ENCODE measurements around the gene SMYD2.
"Not testable (repeated sequence)": the region's sequence is repeated elsewhere in the genome, so short reads cannot be mapped to it uniquely, and the experiment has no call there.

The SMYD2 gene

DNA sequence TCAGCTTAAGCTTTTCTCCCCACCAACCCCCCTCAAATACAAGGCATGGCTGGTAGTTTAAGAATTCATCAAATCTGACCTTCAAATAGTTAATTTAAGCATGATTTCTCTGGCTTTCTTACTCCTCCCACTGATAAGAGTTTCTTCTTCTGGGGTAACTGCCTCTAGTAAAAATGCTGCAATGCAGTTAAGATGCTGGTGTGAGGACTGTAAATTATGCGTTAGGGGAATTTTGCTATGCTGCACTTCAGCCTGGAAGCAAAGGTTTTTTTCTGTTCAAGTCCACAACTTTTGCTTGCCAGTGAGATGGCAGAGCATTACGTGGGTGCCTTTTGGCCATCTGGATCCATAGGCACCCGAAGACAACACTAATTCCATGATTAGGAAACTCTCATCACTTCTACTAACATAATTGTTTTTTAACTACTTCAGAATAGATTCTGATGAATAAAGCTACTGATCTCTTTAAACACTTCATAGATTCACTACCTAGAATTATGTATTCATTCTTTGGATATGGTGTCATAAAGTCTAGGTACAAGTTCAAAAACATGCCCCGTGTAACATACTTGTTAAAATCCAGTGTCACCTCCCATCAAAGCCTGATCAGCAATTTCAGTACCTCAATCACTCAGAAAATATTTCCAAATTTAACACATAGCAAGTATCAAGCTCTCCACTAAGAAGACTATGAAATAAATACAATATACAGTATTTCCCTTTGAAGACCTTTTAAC is 8.8 kb upstream of the SMYD2 start:
- DNase-seq, result no peak

DNA sequence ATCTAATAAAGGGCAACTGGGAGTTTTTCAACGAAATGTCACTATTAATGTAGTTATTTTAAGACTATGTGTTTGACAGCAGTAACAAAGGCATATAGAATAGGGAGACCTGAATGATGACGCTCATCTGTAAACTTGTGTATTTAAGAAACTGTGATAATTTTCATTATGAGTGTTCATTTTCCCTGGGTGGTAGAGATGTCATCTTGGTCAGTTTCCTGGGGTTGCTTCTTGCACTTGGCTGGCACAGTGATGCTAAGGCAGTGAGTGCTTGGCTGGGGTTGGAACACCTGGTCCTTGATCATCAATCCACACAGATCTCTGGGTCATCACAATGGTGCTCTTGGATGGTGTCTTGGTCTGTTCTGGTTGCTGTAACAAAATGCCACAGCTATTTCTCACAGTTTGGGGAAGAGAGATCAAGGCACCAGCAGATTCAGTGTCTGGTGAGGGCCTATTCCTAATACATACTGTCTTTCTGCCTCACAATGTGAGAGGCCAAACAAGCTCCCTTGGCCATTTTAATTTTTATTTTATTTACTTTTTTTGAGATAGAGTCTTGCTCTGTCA is 7.9 kb upstream of the SMYD2 start:
- DNase-seq, result no peak

GRCh38 chr1:214275700-214276099 is 5.3 kb upstream of the SMYD2 start:
- DNase-seq, result not testable (repeated sequence)

DNA sequence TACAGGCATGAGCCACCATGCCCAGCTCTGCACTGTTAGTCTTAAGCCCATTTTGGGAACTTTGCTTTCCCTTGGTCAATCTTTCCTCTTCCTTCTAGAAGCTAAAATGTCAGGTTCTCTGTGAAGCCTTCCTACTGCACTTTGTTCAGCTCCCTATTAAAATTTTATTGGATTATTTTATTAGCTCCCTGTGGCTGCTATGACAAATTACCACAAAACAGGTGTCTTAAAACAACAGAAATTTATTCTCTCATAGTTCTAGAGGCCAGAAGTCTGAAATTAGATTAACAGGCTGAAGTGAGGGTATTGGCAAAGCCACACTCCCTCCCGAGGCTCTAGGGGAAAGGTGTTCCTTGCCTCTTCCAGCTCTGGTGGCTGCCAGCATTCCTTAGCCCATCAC is 4.2 kb upstream of the SMYD2 start:
- no peak for DNase-seq

DNA sequence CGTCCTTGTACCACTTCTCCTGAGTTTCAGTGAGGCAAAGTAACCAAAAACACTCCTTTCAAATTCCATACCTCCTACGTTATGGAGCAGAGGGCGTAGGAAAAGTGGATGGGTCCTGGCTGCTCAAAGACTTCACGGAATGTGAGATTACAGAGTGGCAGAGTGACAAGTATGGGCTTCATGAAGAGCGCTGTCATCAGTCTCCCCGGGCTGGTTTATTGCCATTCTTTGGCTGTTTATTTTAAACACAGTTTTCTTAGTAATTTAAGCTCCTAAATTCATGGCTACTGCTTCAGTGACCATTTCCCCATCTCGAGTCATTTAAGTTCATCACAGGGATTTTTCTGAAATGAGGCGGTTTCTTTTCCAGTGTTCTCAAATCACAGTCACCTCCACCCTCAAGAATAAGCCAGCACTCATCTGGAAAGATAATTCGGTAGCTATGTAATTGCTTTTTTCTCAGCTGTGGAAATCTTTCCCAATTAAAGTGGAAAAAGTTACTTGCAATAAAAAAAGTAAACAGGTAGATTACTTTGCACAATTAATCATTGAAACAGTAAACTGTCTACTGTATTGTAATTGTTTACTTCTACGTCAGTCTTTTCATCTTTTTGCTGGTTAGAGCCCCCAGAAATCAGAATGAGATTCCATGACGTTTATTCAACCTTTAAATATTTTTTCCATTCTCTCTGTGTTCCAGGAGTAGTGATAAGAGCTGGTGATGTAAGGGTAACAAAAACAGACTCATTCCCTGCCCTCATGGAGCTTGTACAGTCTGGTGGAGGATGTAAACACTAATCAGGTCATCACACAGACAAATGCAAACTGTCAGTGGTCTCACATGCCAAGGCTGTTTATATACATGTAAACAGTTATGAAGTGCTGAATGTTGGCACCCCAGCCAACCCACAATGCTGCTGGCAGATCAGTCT is 3.0 kb upstream of the SMYD2 start:
- DNase-seq, result no peak

DNA sequence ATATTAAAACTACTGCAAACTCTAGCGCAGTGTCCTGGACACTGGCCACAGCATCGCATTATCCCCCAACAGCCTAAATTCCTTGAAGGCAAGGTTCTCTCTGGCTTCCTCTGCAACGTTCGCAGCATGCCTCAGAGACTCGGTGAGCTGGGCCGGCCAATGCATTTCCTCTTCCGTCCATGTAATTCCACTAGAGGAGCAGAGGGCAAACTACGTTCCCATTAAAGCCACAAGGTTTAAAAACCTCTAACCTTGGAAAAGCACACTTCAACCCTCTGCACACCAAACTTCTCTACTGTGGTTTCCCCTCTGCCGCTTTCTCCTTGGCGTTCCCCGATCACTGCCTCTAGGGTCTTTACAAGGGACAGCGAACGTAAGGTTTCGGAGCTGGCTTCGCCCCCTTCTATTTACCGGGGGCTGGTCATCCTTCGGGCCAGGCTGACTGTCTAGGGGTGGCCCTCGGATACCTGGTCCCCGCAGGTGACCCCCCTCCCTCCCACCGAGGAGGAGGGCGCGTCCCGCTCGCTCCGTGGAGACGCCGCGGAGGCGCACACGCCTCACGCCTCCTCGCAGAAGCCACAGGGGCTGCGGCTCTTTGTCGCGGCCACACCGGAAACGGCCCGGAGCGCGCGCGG is 456 bp upstream of the SMYD2 start:
- peak; percentile 32 for DNase-seq

GRCh38 chr1:214281720-214282629 is 1.0 kb downstream of the SMYD2 start:
- DNase-seq, result no peak

- peak; percentile 30 for DNase-seq
Observed at GRCh38 chr1:214282630-214283242, 1.8 kb downstream of the SMYD2 start.

DNA sequence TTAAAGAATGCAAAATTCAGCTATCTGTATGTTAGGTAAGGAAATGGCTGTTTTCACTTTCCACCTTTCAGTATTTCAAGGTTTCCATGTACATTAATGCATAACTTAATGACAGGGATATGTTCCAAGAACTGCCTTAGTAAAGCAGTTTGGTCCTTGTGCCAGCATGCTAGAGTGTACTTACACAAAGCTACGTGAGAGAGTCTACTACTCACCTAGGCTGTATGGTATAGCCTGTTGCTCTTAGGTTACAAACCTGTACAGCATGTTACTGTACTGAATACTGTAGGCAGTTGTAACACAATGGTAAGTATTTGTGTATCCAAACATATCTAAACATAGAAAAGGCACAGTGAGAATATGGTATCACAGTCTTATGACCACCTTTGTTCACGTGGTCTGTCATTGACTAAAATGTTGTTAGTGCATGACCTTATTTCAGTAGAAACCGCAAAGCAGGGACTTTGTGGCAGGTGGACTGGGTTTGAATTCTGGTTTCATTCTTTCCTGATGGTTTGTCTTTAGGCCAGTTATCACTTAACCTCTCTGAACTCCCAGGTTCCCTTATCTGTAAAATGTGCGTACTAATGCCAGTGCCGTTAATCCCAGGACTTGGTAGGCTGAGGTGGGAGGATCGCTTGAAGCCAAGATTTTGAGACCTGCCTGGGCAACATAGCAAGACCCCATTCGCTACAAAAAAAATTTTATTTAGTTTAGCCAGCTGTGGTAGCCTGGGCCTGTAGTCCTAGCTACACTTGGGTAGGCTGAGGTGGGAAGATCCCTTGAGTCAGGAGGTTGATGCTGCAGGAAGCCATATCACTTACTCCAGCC is 4.9 kb downstream of the SMYD2 start:
- DNase-seq, result no peak

- DNase-seq, result no peak
Observed at GRCh38 chr1:214287884-214288283, 6.9 kb downstream of the SMYD2 start.

DNA sequence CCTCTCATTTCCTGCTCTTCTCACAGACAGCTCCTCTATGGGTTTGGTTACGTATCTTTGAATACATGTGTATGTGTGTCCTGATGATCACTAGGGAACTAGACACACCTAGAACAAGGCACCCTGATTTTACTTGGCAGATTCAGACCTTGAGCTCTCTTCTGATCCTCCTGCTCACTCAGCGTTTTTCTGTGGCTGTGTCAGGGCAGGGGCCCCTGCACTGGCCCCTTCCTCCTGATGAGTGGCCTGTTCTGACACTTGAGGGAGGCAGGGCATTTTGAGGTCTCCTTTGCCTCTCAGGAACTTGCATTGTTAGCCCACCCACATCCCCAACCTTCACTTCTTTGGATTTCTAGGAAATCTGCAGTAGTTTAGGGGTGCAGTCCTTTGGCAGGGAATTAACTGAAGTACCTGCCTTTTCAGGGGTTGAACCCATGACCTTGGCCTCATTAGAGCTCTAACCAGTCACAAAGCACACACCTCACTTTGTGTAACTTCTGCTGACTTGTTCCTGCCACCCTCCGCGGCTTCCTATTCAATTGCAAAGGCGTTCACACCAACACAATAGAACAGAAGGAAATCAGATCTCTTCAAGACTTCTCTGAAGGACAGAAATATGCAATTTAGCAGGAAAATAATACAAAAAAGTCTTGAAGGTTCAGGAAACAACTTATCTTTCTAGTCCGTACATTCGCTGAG is 8.8 kb downstream of the SMYD2 start:
- no peak for DNase-seq

- no peak for DNase-seq
Observed at GRCh38 chr1:214290424-214291037, 9.6 kb downstream of the SMYD2 start.

DNA sequence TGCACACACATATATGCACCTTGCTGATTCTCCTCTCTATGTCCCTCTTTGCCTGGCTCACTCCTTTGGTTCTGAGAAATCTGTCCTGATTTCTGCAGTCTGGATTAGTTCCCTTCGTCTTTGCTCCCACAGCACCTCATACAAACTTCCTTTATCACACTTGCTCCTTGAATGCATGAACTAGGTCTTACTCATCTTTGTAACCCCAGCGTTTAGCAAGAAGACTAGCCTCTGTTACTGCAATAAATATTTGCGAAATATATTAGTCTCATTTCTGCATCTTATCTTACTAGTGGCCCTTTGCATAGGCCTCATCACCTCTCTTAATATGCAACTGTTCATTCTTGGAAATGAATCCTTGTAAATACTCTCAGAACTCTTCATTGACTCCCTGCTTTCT is 11.4 kb downstream of the SMYD2 start:
- no peak for DNase-seq

GRCh38 chr1:214295934-214296333 is 15.0 kb downstream of the SMYD2 start:
- no peak for DNase-seq

DNA sequence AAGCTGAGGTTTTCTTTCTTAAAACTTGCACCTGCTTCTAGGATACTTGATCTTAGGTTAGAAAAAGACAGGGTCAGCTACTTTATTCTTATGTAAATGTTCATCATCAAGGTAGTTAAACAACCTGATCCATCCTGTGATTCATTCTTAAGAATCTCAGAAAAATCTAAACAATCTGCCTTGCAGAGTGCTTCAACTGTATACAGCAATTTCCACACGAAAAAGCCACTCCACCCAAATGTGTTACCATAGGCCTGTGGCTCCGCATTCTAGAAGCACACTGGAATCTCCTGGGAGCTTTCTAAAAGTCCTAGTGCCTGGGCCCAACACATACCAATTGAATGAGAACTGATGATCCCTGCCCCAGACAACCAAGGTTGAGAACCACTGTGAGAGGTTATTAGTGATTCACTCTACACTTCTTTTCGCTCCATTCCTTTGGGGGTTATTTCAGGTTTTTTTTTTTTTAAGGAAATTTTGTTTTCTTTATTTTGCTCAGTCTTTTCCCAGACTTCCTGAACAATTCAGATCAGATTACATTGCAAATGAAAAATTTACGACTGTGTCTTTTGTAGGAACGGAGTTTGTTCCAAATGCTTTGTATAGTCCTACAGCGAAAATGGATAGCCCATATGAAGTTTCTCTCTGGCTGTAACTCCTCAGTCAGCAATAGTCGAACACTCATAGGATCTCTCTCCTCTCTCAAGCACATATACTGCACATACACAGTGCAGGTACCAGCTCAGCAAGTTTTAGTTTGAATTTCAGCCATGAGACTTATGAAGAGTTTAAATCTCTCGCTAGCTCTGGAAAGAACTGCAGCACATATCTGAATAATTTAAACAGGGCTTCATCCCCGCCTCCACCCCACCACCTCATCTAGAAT is 16.1 kb downstream of the SMYD2 start:
- no peak for DNase-seq

DNA sequence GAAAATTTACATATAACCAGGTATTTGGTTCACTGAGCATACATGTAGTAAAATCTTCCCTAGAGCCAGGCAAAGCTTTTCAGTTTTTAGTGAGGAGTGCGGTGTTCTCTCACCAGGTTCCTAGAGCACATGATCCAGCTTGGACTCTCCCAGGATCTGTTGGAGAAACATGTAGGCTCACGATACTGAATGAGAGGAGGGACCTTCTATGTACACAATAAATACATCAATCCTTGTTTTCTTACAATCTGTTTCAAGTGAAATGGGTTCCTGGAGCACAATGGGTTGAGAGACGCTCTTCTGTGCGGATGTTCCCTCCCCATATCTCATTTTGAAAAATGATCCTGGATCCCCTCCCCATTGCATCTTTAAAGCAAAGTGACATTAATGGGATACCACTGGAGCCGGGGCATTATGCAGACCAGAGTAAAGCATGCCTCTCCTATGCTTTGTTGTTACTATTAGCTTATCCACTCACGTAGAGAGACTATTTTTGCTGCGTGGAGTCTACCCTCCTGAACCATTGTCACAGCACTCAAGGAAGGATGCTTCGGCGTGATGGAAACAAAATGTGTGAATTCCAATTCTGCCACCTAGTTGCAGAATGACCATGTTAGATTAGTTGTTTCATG is 19.3 kb downstream of the SMYD2 start:
- no peak for DNase-seq

GRCh38 chr1:214301526-214301925 is 20.6 kb downstream of the SMYD2 start:
- no peak for DNase-seq
